ENCODE measurements around the gene GSTK1. TPM values are rescaled to one million over a fixed set of nuclear protein-coding genes. Genes with fewer than 3 reads are reported as not detected.

Gene GSTK1
- total RNA-seq, 1 experiment from 2014 or later = 79.9 TPM

GRCh38 chr7:143243614-143244013 lies 19.6 kb upstream of the GSTK1 start:
- Mint-ChIP-seq H3K4me3 (ENCODE audit: unreplicated experiment) (no peak overlapping the region), H3K27me3 (ENCODE audit: insufficient read depth, unreplicated experiment) (no peaks in the 10 kb centered on the region), H3K36me3 (ENCODE audit: insufficient read depth, unreplicated experiment) (no peaks in the 10 kb centered on the region), H3K27ac (ENCODE audit: low read depth, unreplicated experiment) (no peak overlapping the region), H3K4me1 (ENCODE audit: insufficient read depth, unreplicated experiment) (peaks cover 27% of the 10 kb centered on the region), H3K9me3 (ENCODE audit: unreplicated experiment) (no peaks in the 10 kb centered on the region)
- ChIA-PET POLR2A (no interaction called here), CTCF (interaction anchor here (0.5 to 6.4 kb wide), 13 partner anchors 16 to 261 kb away, joined by 3 to 131 read pairs (median 5); partner anchors contain the start of genes EPHA1 and GSTK1)
- no peak for TF ChIP-seq CTCF (IDR thresholded peaks at IDR 0.05; ENCODE audit: unreplicated experiment)
- DNase-seq (ENCODE audit: unreplicated experiment) = no peak
- intact Hi-C loops (cut with micrococcal nuclease) = no loop called here
- BruUV-seq (replicated peaks) = no TSS peak

- POLR2A ChIA-PET = no interaction called here
- Mint-ChIP-seq H3K27ac (ENCODE audit: low read depth, unreplicated experiment) (no peak overlapping the region), H3K4me1 (ENCODE audit: insufficient read depth, unreplicated experiment) (peaks cover 21% of the 10 kb centered on the region), H3K9me3 (ENCODE audit: unreplicated experiment) (no peaks in the 10 kb centered on the region), H3K4me3 (ENCODE audit: unreplicated experiment) (no peak overlapping the region), H3K27me3 (ENCODE audit: insufficient read depth, unreplicated experiment) (no peaks in the 10 kb centered on the region), H3K36me3 (ENCODE audit: insufficient read depth, unreplicated experiment) (no peaks in the 10 kb centered on the region)
- intact Hi-C loops (cut with micrococcal nuclease) = no loop called here
- CTCF ChIA-PET = interaction anchor here (0.6 to 1.9 kb wide), 5 partner anchors 55 to 172 kb away, joined by 3 to 7 read pairs (median 6); partner anchors contain the start of gene EPHA1
- DNase-seq (ENCODE audit: unreplicated experiment) = no peak
- no TSS peak for BruUV-seq (replicated peaks)
- TF ChIP-seq CTCF (IDR thresholded peaks at IDR 0.05; ENCODE audit: unreplicated experiment) = no peak
Measured at GRCh38 chr7:143244321-143244720, 18.9 kb upstream of the GSTK1 start.

- no peak overlapping the region for H3K27ac Mint-ChIP-seq (ENCODE audit: low read depth, unreplicated experiment)
- intact Hi-C loops (cut with micrococcal nuclease) = no loop called here
- no peaks in the 10 kb centered on the region for H3K36me3 Mint-ChIP-seq (ENCODE audit: insufficient read depth, unreplicated experiment)
- POLR2A ChIA-PET = interaction anchor here (0.5 kb wide), 1 partner anchor 688 kb away, joined by 3 read pairs; no protein-coding TSS in a partner anchor
- no peaks in the 10 kb centered on the region for H3K9me3 Mint-ChIP-seq (ENCODE audit: unreplicated experiment)
- BruUV-seq (replicated peaks) = no TSS peak
- DNase-seq (ENCODE audit: unreplicated experiment) = peak; percentile 35
- no peak for TF ChIP-seq CTCF (IDR thresholded peaks at IDR 0.05; ENCODE audit: unreplicated experiment)
- no peak overlapping the region for H3K4me3 Mint-ChIP-seq (ENCODE audit: unreplicated experiment)
- no peaks in the 10 kb centered on the region for H3K27me3 Mint-ChIP-seq (ENCODE audit: insufficient read depth, unreplicated experiment)
- H3K4me1 Mint-ChIP-seq (ENCODE audit: insufficient read depth, unreplicated experiment) = peaks cover 14% of the 10 kb centered on the region
- CTCF ChIA-PET = interaction anchor here (0.6 to 1.6 kb wide), 6 partner anchors 18 to 184 kb away, joined by 3 to 8 read pairs (median 4); partner anchors contain the start of gene GSTK1
Measured at GRCh38 chr7:143245123-143245522, 18.1 kb upstream of the GSTK1 start.

- BruUV-seq (replicated peaks) = no TSS peak
- Mint-ChIP-seq H3K9me3 (ENCODE audit: unreplicated experiment) (no peaks in the 10 kb centered on the region), H3K4me1 (ENCODE audit: insufficient read depth, unreplicated experiment) (peaks cover 18% of the 10 kb centered on the region), H3K36me3 (ENCODE audit: insufficient read depth, unreplicated experiment) (no peaks in the 10 kb centered on the region), H3K27ac (ENCODE audit: low read depth, unreplicated experiment) (no peak overlapping the region), H3K4me3 (ENCODE audit: unreplicated experiment) (no peak overlapping the region), H3K27me3 (ENCODE audit: insufficient read depth, unreplicated experiment) (no peaks in the 10 kb centered on the region)
- TF ChIP-seq CTCF (IDR thresholded peaks at IDR 0.05; ENCODE audit: unreplicated experiment) = no peak
- no peak for DNase-seq (ENCODE audit: unreplicated experiment)
- ChIA-PET POLR2A (interaction anchor here (0.7 to 1.1 kb wide), 2 partner anchors 41 to 131 kb away, joined by 3 read pairs; partner anchors contain the start of gene CASP2), CTCF (interaction anchor here (0.6 to 1.2 kb wide), 4 partner anchors 11 to 168 kb away, joined by 3 to 5 read pairs (median 3); no protein-coding TSS in a partner anchor)
- intact Hi-C loops (cut with micrococcal nuclease) = no loop called here
Measured at GRCh38 chr7:143247372-143247771, 15.9 kb upstream of the GSTK1 start.

Measured in MCF 10A (cell line).